Endometrial microvascular endothelial cells (primary cell): Measurements from ENCODE around the gene GRIK1. TPM values are rescaled to one million over a fixed set of nuclear protein-coding genes. Genes with fewer than 3 reads are reported as not detected.

Experiments used
- in situ Hi-C: cut with HindIII; loops from 2 replicates; pipeline ENCODE4 v1.10.0; 2017; ENCODE audit warnings: low sequenced_read_pairs, low pct_unique_long_range_greater_than_20kb; ENCODE audit errors: inconsistent ontology term
- total RNA-seq: library from RNA; depleted of rRNA; stranded (reverse); fragments of >200 nt; gene quantifications from one replicate; pipeline ENCODE4 v1.2.3, GENCODE V29; 2015; ENCODE audit errors: inconsistent ontology term

Gene GRIK1
- total RNA-seq, 1 donor from 2014 or later = not detected

GRCh38 chr21:29701676-29702075 lies 238.1 kb downstream of the GRIK1 start:
- in situ Hi-C loops = no loop called here

GRCh38 chr21:29697555-29698193 lies 242.1 kb downstream of the GRIK1 start:
- in situ Hi-C loops = no loop called here

- in situ Hi-C loops = no loop called here
Observed at GRCh38 chr21:29696937-29697336, 242.9 kb downstream of the GRIK1 start.

- in situ Hi-C loops = no loop called here
Observed at GRCh38 chr21:29691616-29692491, 247.9 kb downstream of the GRIK1 start.

- in situ Hi-C loops = no loop called here
Observed at GRCh38 chr21:29689753-29690152, 250.0 kb downstream of the GRIK1 start.

- in situ Hi-C loops = no loop called here
Observed at GRCh38 chr21:29684106-29684505, 255.7 kb downstream of the GRIK1 start.

GRCh38 chr21:29682800-29683199 lies 257.0 kb downstream of the GRIK1 start:
- in situ Hi-C loops = no loop called here

GRCh38 chr21:29680273-29680672 lies 259.5 kb downstream of the GRIK1 start:
- in situ Hi-C loops = no loop called here

- in situ Hi-C loops = no loop called here
Observed at GRCh38 chr21:29678626-29679025, 261.2 kb downstream of the GRIK1 start.

- in situ Hi-C loops = no loop called here
Observed at GRCh38 chr21:29677326-29677725, 262.5 kb downstream of the GRIK1 start.

- in situ Hi-C loops = no loop called here
Observed at GRCh38 chr21:29676395-29676794, 263.4 kb downstream of the GRIK1 start.

- in situ Hi-C loops = no loop called here
Observed at GRCh38 chr21:29675451-29675850, 264.3 kb downstream of the GRIK1 start.

GRCh38 chr21:29674343-29674742 lies 265.5 kb downstream of the GRIK1 start:
- in situ Hi-C loops = no loop called here

- in situ Hi-C loops = no loop called here
Observed at GRCh38 chr21:29673096-29673610, 266.6 kb downstream of the GRIK1 start.

- in situ Hi-C loops = no loop called here
Observed at GRCh38 chr21:29671728-29672127, 268.1 kb downstream of the GRIK1 start.

GRCh38 chr21:29670228-29670627 lies 269.6 kb downstream of the GRIK1 start:
- in situ Hi-C loops = no loop called here

- in situ Hi-C loops = no loop called here
Observed at GRCh38 chr21:29669416-29669815, 270.4 kb downstream of the GRIK1 start.

- in situ Hi-C loops = no loop called here
Observed at GRCh38 chr21:29667651-29668050, 272.1 kb downstream of the GRIK1 start.

- in situ Hi-C loops = no loop called here
Observed at GRCh38 chr21:29664615-29665014, 275.2 kb downstream of the GRIK1 start.
